ENCODE data around the gene SLC22A2. TPM values are rescaled to one million over a fixed set of nuclear protein-coding genes. Genes with fewer than 3 reads are reported as not detected.

Gene SLC22A2
- polyA plus RNA-seq, 2 donors: 0.18 TPM; not detected in 1

- no peaks in the 10 kb centered on the region for H3K4me1 ChIP-seq (ENCODE audit: control insufficient read depth in 2 of 2, insufficient read depth in 2 of 2, low read length in 1 of 2)
- 72 to 80% methylated on average over 1 of the region's 1 CpG for WGBS, 2 donors
- no peaks in the 10 kb centered on the region for H3K36me3 ChIP-seq (ENCODE audit: control insufficient read depth in 2 of 2, insufficient read depth in 2 of 2, low read length in 1 of 2)
- no peaks in the 10 kb centered on the region for H3K27me3 ChIP-seq (ENCODE audit: control insufficient read depth in 1 of 2, insufficient read depth in 2 of 2, low read length in 2 of 2)
- H3K4me3 ChIP-seq (ENCODE audit: low read depth in 1 of 2, low read length in 2 of 2): no peak overlapping the region
- no peaks in the 10 kb centered on the region for H3K9me3 ChIP-seq (ENCODE audit: control insufficient read depth in 2 of 2, insufficient read depth in 1 of 2, low read depth in 1 of 2, low read length in 1 of 2)
- H3K27ac ChIP-seq (ENCODE audit: low read depth in 2 of 2, low read length in 1 of 2): no peak overlapping the region
Measured at GRCh38 chr6:160253714-160254113, 4.9 kb downstream of the SLC22A2 start.

GRCh38 chr6:160253292-160253691, 5.3 kb downstream of the SLC22A2 start:
- H3K27ac ChIP-seq (ENCODE audit: low read depth in 2 of 2, low read length in 1 of 2): no peak overlapping the region
- no peaks in the 10 kb centered on the region for H3K36me3 ChIP-seq (ENCODE audit: control insufficient read depth in 2 of 2, insufficient read depth in 2 of 2, low read length in 1 of 2)
- H3K9me3 ChIP-seq (ENCODE audit: control insufficient read depth in 2 of 2, insufficient read depth in 1 of 2, low read depth in 1 of 2, low read length in 1 of 2): no peaks in the 10 kb centered on the region
- WGBS, 2 donors: 29 to 53% methylated on average over 3 of the region's 3 CpGs
- H3K27me3 ChIP-seq (ENCODE audit: control insufficient read depth in 1 of 2, insufficient read depth in 2 of 2, low read length in 2 of 2): no peaks in the 10 kb centered on the region
- H3K4me1 ChIP-seq (ENCODE audit: control insufficient read depth in 2 of 2, insufficient read depth in 2 of 2, low read length in 1 of 2): no peaks in the 10 kb centered on the region
- H3K4me3 ChIP-seq (ENCODE audit: low read depth in 1 of 2, low read length in 2 of 2): no peak overlapping the region

- Histone ChIP-seq H3K36me3 (ENCODE audit: control insufficient read depth in 2 of 2, insufficient read depth in 2 of 2, low read length in 1 of 2) (no peaks in the 10 kb centered on the region), H3K4me3 (ENCODE audit: low read depth in 1 of 2, low read length in 2 of 2) (no peak overlapping the region), H3K27me3 (ENCODE audit: control insufficient read depth in 1 of 2, insufficient read depth in 2 of 2, low read length in 2 of 2) (no peaks in the 10 kb centered on the region), H3K9me3 (ENCODE audit: control insufficient read depth in 2 of 2, insufficient read depth in 1 of 2, low read depth in 1 of 2, low read length in 1 of 2) (no peaks in the 10 kb centered on the region), H3K27ac (ENCODE audit: low read depth in 2 of 2, low read length in 1 of 2) (no peak overlapping the region), H3K4me1 (ENCODE audit: control insufficient read depth in 2 of 2, insufficient read depth in 2 of 2, low read length in 1 of 2) (no peaks in the 10 kb centered on the region)
- 81 to 84% methylated on average over 1 of the region's 1 CpG for WGBS, 2 donors
Measured at GRCh38 chr6:160252073-160252813, 6.4 kb downstream of the SLC22A2 start.

GRCh38 chr6:160249671-160250070, 8.9 kb downstream of the SLC22A2 start:
- WGBS, 2 donors: 50 to 57% methylated on average over 3 of the region's 3 CpGs
- no peaks in the 10 kb centered on the region for H3K36me3 ChIP-seq (ENCODE audit: control insufficient read depth in 2 of 2, insufficient read depth in 2 of 2, low read length in 1 of 2)
- H3K27ac ChIP-seq (ENCODE audit: low read depth in 2 of 2, low read length in 1 of 2): no peak overlapping the region
- H3K4me3 ChIP-seq (ENCODE audit: low read depth in 1 of 2, low read length in 2 of 2): no peak overlapping the region
- no peaks in the 10 kb centered on the region for H3K4me1 ChIP-seq (ENCODE audit: control insufficient read depth in 2 of 2, insufficient read depth in 2 of 2, low read length in 1 of 2)
- H3K9me3 ChIP-seq (ENCODE audit: control insufficient read depth in 2 of 2, insufficient read depth in 1 of 2, low read depth in 1 of 2, low read length in 1 of 2): no peaks in the 10 kb centered on the region
- H3K27me3 ChIP-seq (ENCODE audit: control insufficient read depth in 1 of 2, insufficient read depth in 2 of 2, low read length in 2 of 2): no peaks in the 10 kb centered on the region

- H3K9me3 ChIP-seq (ENCODE audit: control insufficient read depth in 2 of 2, insufficient read depth in 1 of 2, low read depth in 1 of 2, low read length in 1 of 2): no peaks in the 10 kb centered on the region
Measured at GRCh38 chr6:160248538-160248937, 10.1 kb downstream of the SLC22A2 start.

GRCh38 chr6:160247457-160247883, 11.2 kb downstream of the SLC22A2 start:
- Histone ChIP-seq H3K27ac (ENCODE audit: low read depth in 2 of 2, low read length in 1 of 2) (no peak overlapping the region), H3K4me1 (ENCODE audit: control insufficient read depth in 2 of 2, insufficient read depth in 2 of 2, low read length in 1 of 2) (no peaks in the 10 kb centered on the region)
- WGBS, 2 donors: 76 to 79% methylated on average over 3 of the region's 3 CpGs

More at GRCh38 chr6:160248538-160248937, 10.1 kb downstream of the SLC22A2 start:
- no peak overlapping the region for H3K4me3 ChIP-seq (ENCODE audit: low read depth in 1 of 2, low read length in 2 of 2)
- H3K27ac ChIP-seq (ENCODE audit: low read depth in 2 of 2, low read length in 1 of 2): no peak overlapping the region
- no peaks in the 10 kb centered on the region for H3K27me3 ChIP-seq (ENCODE audit: control insufficient read depth in 1 of 2, insufficient read depth in 2 of 2, low read length in 2 of 2)
- H3K36me3 ChIP-seq (ENCODE audit: control insufficient read depth in 2 of 2, insufficient read depth in 2 of 2, low read length in 1 of 2): no peaks in the 10 kb centered on the region
- WGBS, 2 donors: 79 to 87% methylated on average over 1 of the region's 1 CpG
- H3K4me1 ChIP-seq (ENCODE audit: control insufficient read depth in 2 of 2, insufficient read depth in 2 of 2, low read length in 1 of 2): no peaks in the 10 kb centered on the region

GRCh38 chr6:160240691-160241084, 17.9 kb downstream of the SLC22A2 start:
- 74 to 77% methylated on average over 1 of the region's 1 CpG for whole genome bisulfite sequencing, 2 donors
- no peaks in the 10 kb centered on the region for H3K27me3 ChIP-seq (ENCODE audit: control insufficient read depth in 1 of 2, insufficient read depth in 2 of 2, low read length in 2 of 2)
- H3K4me1 ChIP-seq (ENCODE audit: control insufficient read depth in 2 of 2, insufficient read depth in 2 of 2, low read length in 1 of 2): peaks cover 0 to 3% of the 10 kb centered on the region in 2 donors
- H3K4me3 ChIP-seq (ENCODE audit: low read depth in 1 of 2, low read length in 2 of 2): no peak overlapping the region
- H3K9me3 ChIP-seq (ENCODE audit: control insufficient read depth in 2 of 2, insufficient read depth in 1 of 2, low read depth in 1 of 2, low read length in 1 of 2): no peaks in the 10 kb centered on the region
- no peaks in the 10 kb centered on the region for H3K36me3 ChIP-seq (ENCODE audit: control insufficient read depth in 2 of 2, insufficient read depth in 2 of 2, low read length in 1 of 2)
- H3K27ac ChIP-seq (ENCODE audit: low read depth in 2 of 2, low read length in 1 of 2): no peak overlapping the region

More at GRCh38 chr6:160247457-160247883, 11.2 kb downstream of the SLC22A2 start:
- no peaks in the 10 kb centered on the region for H3K9me3 ChIP-seq (ENCODE audit: control insufficient read depth in 2 of 2, insufficient read depth in 1 of 2, low read depth in 1 of 2, low read length in 1 of 2)
- no peaks in the 10 kb centered on the region for H3K36me3 ChIP-seq (ENCODE audit: control insufficient read depth in 2 of 2, insufficient read depth in 2 of 2, low read length in 1 of 2)
- no peaks in the 10 kb centered on the region for H3K27me3 ChIP-seq (ENCODE audit: control insufficient read depth in 1 of 2, insufficient read depth in 2 of 2, low read length in 2 of 2)
- no peak overlapping the region for H3K4me3 ChIP-seq (ENCODE audit: low read depth in 1 of 2, low read length in 2 of 2)

- H3K27me3 ChIP-seq (ENCODE audit: control insufficient read depth in 1 of 2, insufficient read depth in 2 of 2, low read length in 2 of 2): no peaks in the 10 kb centered on the region
- H3K9me3 ChIP-seq (ENCODE audit: control insufficient read depth in 2 of 2, insufficient read depth in 1 of 2, low read depth in 1 of 2, low read length in 1 of 2): no peaks in the 10 kb centered on the region
- no peak overlapping the region for H3K27ac ChIP-seq (ENCODE audit: low read depth in 2 of 2, low read length in 1 of 2)
- no peaks in the 10 kb centered on the region for H3K36me3 ChIP-seq (ENCODE audit: control insufficient read depth in 2 of 2, insufficient read depth in 2 of 2, low read length in 1 of 2)
- no peak overlapping the region for H3K4me3 ChIP-seq (ENCODE audit: low read depth in 1 of 2, low read length in 2 of 2)
- 86% methylated on average over 4 of the region's 4 CpGs for WGBS, 2 donors
- H3K4me1 ChIP-seq (ENCODE audit: control insufficient read depth in 2 of 2, insufficient read depth in 2 of 2, low read length in 1 of 2): peaks cover 0 to 3% of the 10 kb centered on the region in 2 donors
Measured at GRCh38 chr6:160239929-160240690, 18.5 kb downstream of the SLC22A2 start.

- no peaks in the 10 kb centered on the region for H3K27me3 ChIP-seq (ENCODE audit: control insufficient read depth in 1 of 2, insufficient read depth in 2 of 2, low read length in 2 of 2)
- WGBS, 2 donors: 72 to 74% methylated on average over 5 of the region's 5 CpGs
- H3K4me3 ChIP-seq (ENCODE audit: low read depth in 1 of 2, low read length in 2 of 2): no peak overlapping the region
- no peaks in the 10 kb centered on the region for H3K9me3 ChIP-seq (ENCODE audit: control insufficient read depth in 2 of 2, insufficient read depth in 1 of 2, low read depth in 1 of 2, low read length in 1 of 2)
- H3K27ac ChIP-seq (ENCODE audit: low read depth in 2 of 2, low read length in 1 of 2): peak overlapping the region; percentile 64 to 67
- no peaks in the 10 kb centered on the region for H3K36me3 ChIP-seq (ENCODE audit: control insufficient read depth in 2 of 2, insufficient read depth in 2 of 2, low read length in 1 of 2)
- peaks cover 0 to 3% of the 10 kb centered on the region in 2 donors for H3K4me1 ChIP-seq (ENCODE audit: control insufficient read depth in 2 of 2, insufficient read depth in 2 of 2, low read length in 1 of 2)
Measured at GRCh38 chr6:160238761-160239751, 19.6 kb downstream of the SLC22A2 start.

Measured in esophagus (tissue), 2 donors.